ENCODE data around the gene GAS7.

GRCh38 chr17:10041287-10041612 is 157.2 kb downstream of the GAS7 start:
- no peak for TF ChIP-seq CTCF (IDR thresholded peaks at IDR 0.05)
- no peak for TF ChIP-seq POLR2A (IDR thresholded peaks at IDR 0.05)
- TF ChIP-seq EP300 (IDR thresholded peaks at IDR 0.05), result no peak
